ENCODE results near the gene CA10.

DNA sequence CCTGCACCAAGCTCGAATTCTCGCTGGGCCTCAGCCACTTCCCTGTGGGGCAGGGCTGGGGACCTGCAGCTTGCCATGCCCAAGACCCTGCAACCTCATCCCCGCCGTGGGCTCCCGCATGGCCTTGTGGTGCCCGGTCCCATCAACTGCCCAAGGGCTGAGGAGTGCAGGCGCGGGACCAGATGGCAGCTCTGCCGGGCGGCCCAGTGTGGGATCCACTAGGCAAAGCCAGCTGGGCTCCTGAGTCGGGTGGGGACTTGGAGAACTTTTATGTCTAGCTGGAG is 489.6 kb downstream of the CA10 start:
- TF ChIP-seq, protein P1, sequence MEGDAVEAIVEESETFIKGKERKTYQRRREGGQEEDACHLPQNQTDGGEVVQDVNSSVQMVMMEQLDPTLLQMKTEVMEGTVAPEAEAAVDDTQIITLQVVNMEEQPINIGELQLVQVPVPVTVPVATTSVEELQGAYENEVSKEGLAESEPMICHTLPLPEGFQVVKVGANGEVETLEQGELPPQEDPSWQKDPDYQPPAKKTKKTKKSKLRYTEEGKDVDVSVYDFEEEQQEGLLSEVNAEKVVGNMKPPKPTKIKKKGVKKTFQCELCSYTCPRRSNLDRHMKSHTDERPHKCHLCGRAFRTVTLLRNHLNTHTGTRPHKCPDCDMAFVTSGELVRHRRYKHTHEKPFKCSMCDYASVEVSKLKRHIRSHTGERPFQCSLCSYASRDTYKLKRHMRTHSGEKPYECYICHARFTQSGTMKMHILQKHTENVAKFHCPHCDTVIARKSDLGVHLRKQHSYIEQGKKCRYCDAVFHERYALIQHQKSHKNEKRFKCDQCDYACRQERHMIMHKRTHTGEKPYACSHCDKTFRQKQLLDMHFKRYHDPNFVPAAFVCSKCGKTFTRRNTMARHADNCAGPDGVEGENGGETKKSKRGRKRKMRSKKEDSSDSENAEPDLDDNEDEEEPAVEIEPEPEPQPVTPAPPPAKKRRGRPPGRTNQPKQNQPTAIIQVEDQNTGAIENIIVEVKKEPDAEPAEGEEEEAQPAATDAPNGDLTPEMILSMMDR (optimal IDR thresholded peaks at IDR 0.05 in 1 of 3, IDR thresholded peaks at IDR 0.05 in 1 of 3, conservative IDR thresholded peaks at IDR 0.05 in 1 of 3; ENCODE audit: extremely low read depth in 1 of 3, insufficient read depth in 2 of 3, low read length in 3 of 3) = no peak
- TF ChIP-seq EZH2 (IDR thresholded peaks at IDR 0.05; ENCODE audit: low read length) = no peak

All from keratinocyte (primary cell).